Measurements from ENCODE around the gene STAT5A.

DNA sequence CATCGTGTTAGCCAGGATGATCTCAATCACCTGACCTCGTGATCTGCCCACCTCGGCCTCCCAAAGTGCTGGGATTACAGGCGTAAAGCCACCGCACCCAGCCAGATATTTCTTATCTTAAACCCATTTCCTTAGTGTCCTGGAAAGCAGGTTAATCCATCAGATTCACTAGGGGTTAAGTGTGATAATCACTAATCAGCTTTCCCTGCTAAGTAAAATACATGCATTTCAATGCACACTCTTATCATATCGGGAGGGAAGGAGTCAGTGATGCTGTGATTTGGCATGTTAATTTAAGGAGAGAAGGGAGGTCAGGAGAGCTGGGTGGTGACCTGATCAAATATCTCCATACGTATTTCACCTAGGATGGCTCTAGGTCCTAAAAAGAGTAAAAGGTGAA, 70.8 kb downstream of the STAT5A start:
- TF ChIP-seq, protein P1, sequence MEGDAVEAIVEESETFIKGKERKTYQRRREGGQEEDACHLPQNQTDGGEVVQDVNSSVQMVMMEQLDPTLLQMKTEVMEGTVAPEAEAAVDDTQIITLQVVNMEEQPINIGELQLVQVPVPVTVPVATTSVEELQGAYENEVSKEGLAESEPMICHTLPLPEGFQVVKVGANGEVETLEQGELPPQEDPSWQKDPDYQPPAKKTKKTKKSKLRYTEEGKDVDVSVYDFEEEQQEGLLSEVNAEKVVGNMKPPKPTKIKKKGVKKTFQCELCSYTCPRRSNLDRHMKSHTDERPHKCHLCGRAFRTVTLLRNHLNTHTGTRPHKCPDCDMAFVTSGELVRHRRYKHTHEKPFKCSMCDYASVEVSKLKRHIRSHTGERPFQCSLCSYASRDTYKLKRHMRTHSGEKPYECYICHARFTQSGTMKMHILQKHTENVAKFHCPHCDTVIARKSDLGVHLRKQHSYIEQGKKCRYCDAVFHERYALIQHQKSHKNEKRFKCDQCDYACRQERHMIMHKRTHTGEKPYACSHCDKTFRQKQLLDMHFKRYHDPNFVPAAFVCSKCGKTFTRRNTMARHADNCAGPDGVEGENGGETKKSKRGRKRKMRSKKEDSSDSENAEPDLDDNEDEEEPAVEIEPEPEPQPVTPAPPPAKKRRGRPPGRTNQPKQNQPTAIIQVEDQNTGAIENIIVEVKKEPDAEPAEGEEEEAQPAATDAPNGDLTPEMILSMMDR (IDR thresholded peaks at IDR 0.05; ENCODE audit: borderline replicate concordance, extremely low read depth, low read length, poor library complexity, severe bottlenecking), result no peak
- no peak for TF ChIP-seq EZH2 (IDR thresholded peaks at IDR 0.05; ENCODE audit: borderline replicate concordance, low read depth, low read length, severe bottlenecking)

All from DND-41 (cell line).